ENCODE measurements around the gene CRY2. TPM values are rescaled to one million over a fixed set of nuclear protein-coding genes. Genes with fewer than 3 reads are reported as not detected.

The CRY2 gene
- total RNA-seq, 2 donors from 2014 or later, result 19.8 to 20.1 TPM

GRCh38 chr11:45809456-45810395 is 37.5 kb upstream of the CRY2 start:
- H3K9me3 ChIP-seq (ENCODE audit: control insufficient read depth, low read length), result no peaks in the 10 kb centered on the region
- peaks cover 5% of the 10 kb centered on the region for H3K4me1 ChIP-seq (ENCODE audit: control insufficient read depth, insufficient read depth, low read length)
- H3K27ac ChIP-seq (ENCODE audit: low read depth, low read length), result no peak overlapping the region
- 94 to 98% methylated on average over 8 to 11 of the region's 11 CpGs for WGBS, 2 experiments (ENCODE audit: insufficient coverage in 1 of 2, insufficient read length in 1 of 2)
- Mint-ChIP-seq H3K27me3 (ENCODE audit: insufficient read depth) (no peaks in the 10 kb centered on the region), H3K36me3 (ENCODE audit: low read depth) (peaks cover 14% of the 10 kb centered on the region), H3K9me3 (no peaks in the 10 kb centered on the region), H3K27ac (no peak overlapping the region), H3K4me3 (no peak overlapping the region), H3K4me1 (peaks cover 17% of the 10 kb centered on the region)
- no peak for DNase-seq
- H3K27me3 ChIP-seq (ENCODE audit: control insufficient read depth, insufficient read depth, low read length, poor library complexity, severe bottlenecking), result no peaks in the 10 kb centered on the region
- no peak overlapping the region for H3K9ac ChIP-seq (ENCODE audit: extremely low read depth, low read length, poor library complexity, severe bottlenecking)
- H3K4me3 ChIP-seq (ENCODE audit: low read length), result no peak overlapping the region
- TF ChIP-seq CTCF (conservative IDR thresholded peaks at IDR 0.05), result no peak
- H3K36me3 ChIP-seq (ENCODE audit: control insufficient read depth, insufficient read depth, low read length), result peaks cover 17% of the 10 kb centered on the region

GRCh38 chr11:45810431-45811108 is 36.7 kb upstream of the CRY2 start:
- Mint-ChIP-seq H3K4me1 (peaks cover 17% of the 10 kb centered on the region), H3K27ac (no peak overlapping the region), H3K27me3 (ENCODE audit: insufficient read depth) (no peaks in the 10 kb centered on the region), H3K36me3 (ENCODE audit: low read depth) (peaks cover 14% of the 10 kb centered on the region), H3K9me3 (no peaks in the 10 kb centered on the region), H3K4me3 (no peak overlapping the region)
- Histone ChIP-seq H3K36me3 (ENCODE audit: control insufficient read depth, insufficient read depth, low read length) (peaks cover 17% of the 10 kb centered on the region), H3K4me1 (ENCODE audit: control insufficient read depth, insufficient read depth, low read length) (peaks cover 5% of the 10 kb centered on the region), H3K4me3 (ENCODE audit: low read length) (no peak overlapping the region), H3K9me3 (ENCODE audit: control insufficient read depth, low read length) (no peaks in the 10 kb centered on the region), H3K9ac (ENCODE audit: extremely low read depth, low read length, poor library complexity, severe bottlenecking) (no peak overlapping the region), H3K27me3 (ENCODE audit: control insufficient read depth, insufficient read depth, low read length, poor library complexity, severe bottlenecking) (no peaks in the 10 kb centered on the region), H3K27ac (ENCODE audit: low read depth, low read length) (no peak overlapping the region)
- no peak for DNase-seq
- WGBS, 2 experiments (ENCODE audit: insufficient coverage in 1 of 2, insufficient read length in 1 of 2), result 92 to 96% methylated on average over 16 to 23 of the region's 23 CpGs
- no peak for TF ChIP-seq CTCF (conservative IDR thresholded peaks at IDR 0.05)

GRCh38 chr11:45811109-45811435 is 36.2 kb upstream of the CRY2 start:
- peaks cover 14% of the 10 kb centered on the region for H3K36me3 Mint-ChIP-seq (ENCODE audit: low read depth)

More at GRCh38 chr11:45811109-45811435, 36.2 kb upstream of the CRY2 start:
- DNase-seq, result no peak
- Histone ChIP-seq H3K36me3 (ENCODE audit: control insufficient read depth, insufficient read depth, low read length) (peaks cover 17% of the 10 kb centered on the region), H3K4me1 (ENCODE audit: control insufficient read depth, insufficient read depth, low read length) (peaks cover 5% of the 10 kb centered on the region), H3K27ac (ENCODE audit: low read depth, low read length) (no peak overlapping the region), H3K4me3 (ENCODE audit: low read length) (no peak overlapping the region), H3K27me3 (ENCODE audit: control insufficient read depth, insufficient read depth, low read length, poor library complexity, severe bottlenecking) (no peaks in the 10 kb centered on the region), H3K9ac (ENCODE audit: extremely low read depth, low read length, poor library complexity, severe bottlenecking) (no peak overlapping the region), H3K9me3 (ENCODE audit: control insufficient read depth, low read length) (no peaks in the 10 kb centered on the region)
- TF ChIP-seq CTCF (conservative IDR thresholded peaks at IDR 0.05), result no peak
- H3K4me1 Mint-ChIP-seq, result peaks cover 14% of the 10 kb centered on the region
- WGBS, 2 experiments (ENCODE audit: insufficient coverage in 1 of 2, insufficient read length in 1 of 2), result 91 to 92% methylated on average over 17 of the region's 17 CpGs
- H3K4me3 Mint-ChIP-seq, result no peak overlapping the region
- H3K27me3 Mint-ChIP-seq (ENCODE audit: insufficient read depth), result no peaks in the 10 kb centered on the region
- H3K9me3 Mint-ChIP-seq, result no peaks in the 10 kb centered on the region
- no peak overlapping the region for H3K27ac Mint-ChIP-seq
